ENCODE data around the gene AIP.

DNA sequence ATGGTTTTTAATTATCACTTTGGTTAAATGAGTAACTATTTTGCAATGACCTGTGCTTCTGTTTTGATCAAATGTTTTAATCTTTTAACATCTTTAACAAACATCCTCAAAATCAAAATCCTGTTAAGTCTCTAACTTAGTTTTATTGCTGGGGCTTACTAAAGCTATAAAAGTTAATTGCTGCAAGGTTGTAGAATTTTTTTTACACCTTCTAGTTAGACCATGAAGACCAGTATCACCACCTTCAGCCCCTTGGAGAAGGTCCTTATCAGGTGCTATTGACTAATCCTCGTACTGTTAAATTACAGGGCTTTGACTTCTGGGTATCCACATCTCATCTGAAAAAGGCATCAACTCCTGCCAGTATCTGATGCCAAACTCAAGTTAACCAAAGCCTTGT lies 52.7 kb downstream of the AIP start:
- TF ChIP-seq POLR2A (IDR thresholded peaks at IDR 0.05) (no peak), EP300 (IDR thresholded peaks at IDR 0.05) (no peak)

Data from ovary (tissue), 1 donor.